HG03159 (cell line): ENCODE results near the gene CLPSL1.
"Not testable (repeated sequence)": the region's sequence is repeated elsewhere in the genome, so short reads cannot be mapped to it uniquely, and the experiment has no call there.

Experiments
- ATAC-seq: cut with Tn5 transposase; IDR thresholded peaks from one replicate; pipeline ENCODE4 v1.9.1; 2021; ENCODE audit warnings: mild to moderate bottlenecking, moderate library complexity; ENCODE audit not compliant: unreplicated experiment

The CLPSL1 gene

GRCh38 chr6:35780719-35781118 lies at the start of gene CLPSL1:
Gene CLPSL1, plus strand, starts transcription at chr6:35781019. Its CDS starts 92 bp downstream, at chr6:35781111.
- no peak for ATAC-seq

- ATAC-seq = peak; percentile 51
Observed at GRCh38 chr6:35731414-35731735, 49.4 kb upstream of the CLPSL1 start.

GRCh38 chr6:35731736-35732532 lies 48.9 kb upstream of the CLPSL1 start:
- ATAC-seq = peak; percentile 43

- ATAC-seq = no peak
Observed at GRCh38 chr6:35733633-35734032, 47.2 kb upstream of the CLPSL1 start.

- not testable (repeated sequence) for ATAC-seq
Observed at GRCh38 chr6:35734319-35734718, 46.5 kb upstream of the CLPSL1 start.

- ATAC-seq = no peak
Observed at GRCh38 chr6:35735452-35735851, 45.4 kb upstream of the CLPSL1 start.

GRCh38 chr6:35736253-35736894 lies 44.4 kb upstream of the CLPSL1 start:
- ATAC-seq = no peak

- no peak for ATAC-seq
Observed at GRCh38 chr6:35736982-35737412, 43.8 kb upstream of the CLPSL1 start, which contains the start of gene ARMC12. Gene ARMC12, plus strand, starts transcription at chr6:35737032. Its CDS starts 77 bp downstream, at chr6:35737109.

GRCh38 chr6:35737413-35738211 lies 43.2 kb upstream of the CLPSL1 start:
- ATAC-seq = no peak

- ATAC-seq = no peak
Observed at GRCh38 chr6:35739645-35740524, 40.9 kb upstream of the CLPSL1 start.

GRCh38 chr6:35742842-35743241 lies 38.0 kb upstream of the CLPSL1 start:
- no peak for ATAC-seq

- no peak for ATAC-seq
Observed at GRCh38 chr6:35745509-35745908, 35.3 kb upstream of the CLPSL1 start.

- no peak for ATAC-seq
Observed at GRCh38 chr6:35746516-35746915, 34.3 kb upstream of the CLPSL1 start.

- ATAC-seq = no peak
Observed at GRCh38 chr6:35747877-35748276, 32.9 kb upstream of the CLPSL1 start.

GRCh38 chr6:35750557-35750956 lies 30.3 kb upstream of the CLPSL1 start:
- ATAC-seq = no peak

- no peak for ATAC-seq
Observed at GRCh38 chr6:35751594-35751993, 29.2 kb upstream of the CLPSL1 start.

GRCh38 chr6:35752330-35752729 lies 28.5 kb upstream of the CLPSL1 start:
- ATAC-seq = no peak

GRCh38 chr6:35754452-35755277 lies 26.2 kb upstream of the CLPSL1 start:
- no peak for ATAC-seq

GRCh38 chr6:35755278-35755924 lies 25.4 kb upstream of the CLPSL1 start:
- ATAC-seq = no peak
